ENCODE results near the gene HIRA. TPM values are rescaled to one million over a fixed set of nuclear protein-coding genes. Genes with fewer than 3 reads are reported as not detected.

Gene HIRA
- total RNA-seq, 2 experiments from 2014 or later = 16.2 to 18.0 TPM

- Mint-ChIP-seq H3K9me3 (no peaks in the 10 kb centered on the region), H3K4me3 (no peak overlapping the region), H3K27me3 (ENCODE audit: low read depth) (no peaks in the 10 kb centered on the region), H3K4me1 (ENCODE audit: low read depth) (no peaks in the 10 kb centered on the region), H3K27ac (no peak overlapping the region), H3K36me3 (ENCODE audit: low read depth) (peaks cover 30% of the 10 kb centered on the region)
- no peak for DNase-seq
- CTCF ChIA-PET = no interaction called here
- intact Hi-C loops (cut with micrococcal nuclease) = no loop called here
These were observed 79.3 kb downstream of the HIRA start for GRCh38 chr22:19352217-19352616.

- no peaks in the 10 kb centered on the region for H3K9me3 Mint-ChIP-seq
- H3K4me3 Mint-ChIP-seq = no peak overlapping the region
- CTCF ChIA-PET = no interaction called here
- H3K4me1 Mint-ChIP-seq (ENCODE audit: low read depth) = no peaks in the 10 kb centered on the region
- DNase-seq = no peak
- intact Hi-C loops (cut with micrococcal nuclease) = no loop called here
- H3K27ac Mint-ChIP-seq = no peak overlapping the region
- peaks cover 32% of the 10 kb centered on the region for H3K36me3 Mint-ChIP-seq (ENCODE audit: low read depth)
- H3K27me3 Mint-ChIP-seq (ENCODE audit: low read depth) = no peaks in the 10 kb centered on the region
These were observed 79.9 kb downstream of the HIRA start for GRCh38 chr22:19351604-19352003.

DNA sequence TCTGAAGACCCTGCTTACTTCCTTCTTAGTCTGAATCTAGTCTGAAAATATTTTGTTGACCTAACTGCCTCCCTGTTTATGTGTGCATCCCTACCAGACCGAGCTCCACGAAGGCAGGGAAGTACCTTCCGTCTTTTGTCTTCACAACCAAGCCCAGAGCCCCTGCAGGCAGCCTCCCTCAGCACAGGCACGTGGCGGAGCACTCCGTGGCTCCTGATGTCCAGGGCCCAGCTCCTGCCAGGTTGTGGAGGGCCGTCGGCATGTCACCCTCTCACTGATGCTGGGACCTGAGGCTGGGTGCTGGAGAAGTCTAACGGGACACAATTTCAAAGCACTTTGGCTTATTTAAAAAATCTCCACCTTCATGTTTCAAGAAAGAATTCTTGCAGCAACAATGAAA is 80.6 kb downstream of the HIRA start:
- no peaks in the 10 kb centered on the region for H3K27me3 Mint-ChIP-seq (ENCODE audit: low read depth)
- no peaks in the 10 kb centered on the region for H3K9me3 Mint-ChIP-seq
- no peak for DNase-seq
- no peaks in the 10 kb centered on the region for H3K4me1 Mint-ChIP-seq (ENCODE audit: low read depth)
- peaks cover 36% of the 10 kb centered on the region for H3K36me3 Mint-ChIP-seq (ENCODE audit: low read depth)
- H3K4me3 Mint-ChIP-seq = no peak overlapping the region
- intact Hi-C loops (cut with micrococcal nuclease) = no loop called here
- H3K27ac Mint-ChIP-seq = no peak overlapping the region
- CTCF ChIA-PET = no interaction called here

- H3K36me3 Mint-ChIP-seq (ENCODE audit: low read depth) = peaks cover 36% of the 10 kb centered on the region
- CTCF ChIA-PET = no interaction called here
- no peak overlapping the region for H3K27ac Mint-ChIP-seq
- no peaks in the 10 kb centered on the region for H3K9me3 Mint-ChIP-seq
- no peak overlapping the region for H3K4me3 Mint-ChIP-seq
- no peaks in the 10 kb centered on the region for H3K4me1 Mint-ChIP-seq (ENCODE audit: low read depth)
- intact Hi-C loops (cut with micrococcal nuclease) = no loop called here
- no peaks in the 10 kb centered on the region for H3K27me3 Mint-ChIP-seq (ENCODE audit: low read depth)
- no peak for DNase-seq
These were observed 81.1 kb downstream of the HIRA start for GRCh38 chr22:19350476-19350859.

- Mint-ChIP-seq H3K27ac (no peak overlapping the region), H3K36me3 (ENCODE audit: low read depth) (peaks cover 36% of the 10 kb centered on the region), H3K9me3 (no peaks in the 10 kb centered on the region), H3K27me3 (ENCODE audit: low read depth) (no peaks in the 10 kb centered on the region), H3K4me1 (ENCODE audit: low read depth) (no peaks in the 10 kb centered on the region), H3K4me3 (no peak overlapping the region)
- DNase-seq = no peak
- intact Hi-C loops (cut with micrococcal nuclease) = no loop called here
- CTCF ChIA-PET = interaction anchor here (0.7 kb wide), 1 partner anchor 15 kb away, joined by 5 read pairs; no protein-coding TSS in a partner anchor
These were observed 81.6 kb downstream of the HIRA start for GRCh38 chr22:19349778-19350475.

- Mint-ChIP-seq H3K4me3 (no peak overlapping the region), H3K4me1 (ENCODE audit: low read depth) (no peaks in the 10 kb centered on the region), H3K36me3 (ENCODE audit: low read depth) (peaks cover 58% of the 10 kb centered on the region), H3K9me3 (peaks cover 8% of the 10 kb centered on the region), H3K27me3 (ENCODE audit: low read depth) (no peaks in the 10 kb centered on the region), H3K27ac (no peak overlapping the region)
- CTCF ChIA-PET = interaction anchor here (1.3 kb wide), 1 partner anchor 128 kb away, joined by 4 read pairs; no protein-coding TSS in a partner anchor
- DNase-seq = no peak
- intact Hi-C loops (cut with micrococcal nuclease) = no loop called here
These were observed 84.8 kb downstream of the HIRA start for GRCh38 chr22:19346677-19347265.

DNA sequence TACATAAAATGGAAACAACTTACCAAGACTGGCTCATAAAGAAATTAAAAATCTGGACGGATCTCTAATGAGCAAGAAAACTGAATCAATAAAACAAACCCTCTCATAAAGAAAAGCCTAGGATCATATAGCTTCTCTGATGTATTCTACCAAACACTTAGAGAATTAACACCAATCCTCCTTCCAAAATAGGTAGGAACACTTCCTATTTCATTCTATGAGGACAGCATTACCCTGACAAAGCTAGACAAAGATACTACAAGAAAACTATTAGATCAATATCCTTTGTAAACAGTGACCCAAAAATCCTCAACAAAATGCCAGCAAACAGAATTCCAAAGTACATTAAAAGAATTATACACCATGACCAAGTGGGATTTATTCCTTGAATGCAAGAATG is 87.1 kb downstream of the HIRA start:
- H3K27ac Mint-ChIP-seq = no peak overlapping the region
- H3K9me3 Mint-ChIP-seq = peaks cover 14% of the 10 kb centered on the region
- peaks cover 61% of the 10 kb centered on the region for H3K36me3 Mint-ChIP-seq (ENCODE audit: low read depth)
- DNase-seq = no peak
- H3K4me3 Mint-ChIP-seq = no peak overlapping the region
- no peaks in the 10 kb centered on the region for H3K27me3 Mint-ChIP-seq (ENCODE audit: low read depth)
- no peaks in the 10 kb centered on the region for H3K4me1 Mint-ChIP-seq (ENCODE audit: low read depth)
- intact Hi-C loops (cut with micrococcal nuclease) = no loop called here
- CTCF ChIA-PET = no interaction called here

GRCh38 chr22:19343470-19343869 is 88.1 kb downstream of the HIRA start:
- H3K27me3 Mint-ChIP-seq (ENCODE audit: low read depth) = no peaks in the 10 kb centered on the region
- H3K27ac Mint-ChIP-seq = no peak overlapping the region
- CTCF ChIA-PET = no interaction called here
- peaks cover 66% of the 10 kb centered on the region for H3K36me3 Mint-ChIP-seq (ENCODE audit: low read depth)
- H3K9me3 Mint-ChIP-seq = peaks cover 21% of the 10 kb centered on the region
- no peak for DNase-seq
- intact Hi-C loops (cut with micrococcal nuclease) = no loop called here
- no peak overlapping the region for H3K4me3 Mint-ChIP-seq
- H3K4me1 Mint-ChIP-seq (ENCODE audit: low read depth) = no peaks in the 10 kb centered on the region

- H3K4me1 Mint-ChIP-seq (ENCODE audit: low read depth) = no peaks in the 10 kb centered on the region
- peaks cover 34% of the 10 kb centered on the region for H3K9me3 Mint-ChIP-seq
- no peak for DNase-seq
- H3K27ac Mint-ChIP-seq = no peak overlapping the region
- no peaks in the 10 kb centered on the region for H3K27me3 Mint-ChIP-seq (ENCODE audit: low read depth)
- CTCF ChIA-PET = no interaction called here
- no peak overlapping the region for H3K4me3 Mint-ChIP-seq
- intact Hi-C loops (cut with micrococcal nuclease) = no loop called here
- H3K36me3 Mint-ChIP-seq (ENCODE audit: low read depth) = peaks cover 84% of the 10 kb centered on the region
These were observed 90.0 kb downstream of the HIRA start for GRCh38 chr22:19341500-19341899.

DNA sequence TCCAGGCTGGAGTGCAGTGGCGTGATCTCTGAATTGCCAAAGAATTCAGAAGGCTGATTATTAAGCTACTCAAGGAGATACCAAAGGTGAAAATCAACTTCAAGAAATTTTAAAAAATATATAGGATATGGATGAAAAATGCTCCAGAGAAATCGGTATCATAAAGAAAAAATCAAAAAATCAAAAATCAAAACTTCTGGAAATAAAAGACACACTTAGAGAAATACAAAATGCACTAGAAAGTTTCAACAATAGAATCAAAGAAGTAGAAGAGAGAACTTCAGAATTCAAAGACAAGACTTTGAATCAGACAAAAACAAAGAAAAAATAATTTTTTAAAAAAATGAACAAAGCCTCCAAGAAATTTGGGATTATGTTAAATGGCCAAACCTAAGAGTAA is 94.4 kb downstream of the HIRA start:
- Mint-ChIP-seq H3K9me3 (peaks cover 41% of the 10 kb centered on the region), H3K27ac (no peak overlapping the region), H3K4me1 (ENCODE audit: low read depth) (no peaks in the 10 kb centered on the region), H3K36me3 (ENCODE audit: low read depth) (peaks cover 90% of the 10 kb centered on the region), H3K27me3 (ENCODE audit: low read depth) (no peaks in the 10 kb centered on the region), H3K4me3 (no peak overlapping the region)
- no peak for DNase-seq
- intact Hi-C loops (cut with micrococcal nuclease) = no loop called here
- CTCF ChIA-PET = interaction anchor here (0.7 kb wide), 1 partner anchor 292 kb away, joined by 4 read pairs; no protein-coding TSS in a partner anchor

GRCh38 chr22:19336133-19337075 is 95.1 kb downstream of the HIRA start:
- H3K27me3 Mint-ChIP-seq (ENCODE audit: low read depth) = no peaks in the 10 kb centered on the region
- no peaks in the 10 kb centered on the region for H3K4me1 Mint-ChIP-seq (ENCODE audit: low read depth)
- no peak for DNase-seq
- peaks cover 90% of the 10 kb centered on the region for H3K36me3 Mint-ChIP-seq (ENCODE audit: low read depth)
- peaks cover 39% of the 10 kb centered on the region for H3K9me3 Mint-ChIP-seq
- intact Hi-C loops (cut with micrococcal nuclease) = no loop called here
- CTCF ChIA-PET = interaction anchor here (0.7 kb wide), 1 partner anchor 293 kb away, joined by 4 read pairs; no protein-coding TSS in a partner anchor
- H3K27ac Mint-ChIP-seq = no peak overlapping the region
- H3K4me3 Mint-ChIP-seq = no peak overlapping the region

DNA sequence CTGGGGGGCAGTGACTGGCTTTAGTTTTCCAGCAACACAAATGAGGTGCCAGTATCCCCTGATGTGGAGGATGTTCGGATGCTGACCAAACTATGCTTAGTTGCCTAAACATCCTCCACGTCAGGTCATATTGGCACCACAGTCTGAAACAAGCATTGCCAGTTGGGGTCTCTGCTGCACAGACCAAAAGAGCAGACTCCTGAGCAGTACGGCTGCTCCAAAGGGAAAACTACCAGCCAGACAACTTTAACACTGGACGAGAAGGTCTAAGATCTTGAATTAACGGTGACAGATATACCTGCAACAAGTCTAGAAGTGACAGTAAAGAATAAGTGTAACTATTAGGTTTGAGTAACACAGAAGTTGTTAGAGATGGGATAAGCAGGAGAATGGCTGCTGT is 99.6 kb downstream of the HIRA start:
- intact Hi-C loops (cut with micrococcal nuclease) = no loop called here
- Mint-ChIP-seq H3K27ac (no peak overlapping the region), H3K27me3 (ENCODE audit: low read depth) (no peaks in the 10 kb centered on the region), H3K4me3 (no peak overlapping the region), H3K36me3 (ENCODE audit: low read depth) (peaks cover 81% of the 10 kb centered on the region), H3K4me1 (ENCODE audit: low read depth) (no peaks in the 10 kb centered on the region), H3K9me3 (peaks cover 21% of the 10 kb centered on the region)
- CTCF ChIA-PET = no interaction called here
- DNase-seq = no peak
